Endothelial cell of umbilical vein (primary cell): ENCODE data around the gene CDK9. TPM values are rescaled to one million over a fixed set of nuclear protein-coding genes. Genes with fewer than 3 reads are reported as not detected.

ENCODE experiments used
- BruUV-seq: library from RNA; stranded (reverse); fragments of 400-500 nt; replicated peaks from 2 replicates; lab custom pipeline; 2021; lab: Mats Ljungman, UMichigan
- CTCF ChIA-PET: fragments of 300-600, 350-600 bp; sonication (Branson Sonifier 250); formaldehyde crosslinking; loops from one replicate; lab custom pipeline; 2021; ENCODE audit warnings: antibody characterized with exemption, inconsistent platforms; lab: Charles Lee
- POLR2A ChIA-PET: fragments of 300-600, 350-600 bp; sonication (Branson Sonifier 250); formaldehyde crosslinking; loops from one replicate; lab custom pipeline; 2021; ENCODE audit warnings: antibody characterized with exemption, inconsistent platforms; lab: Charles Lee
- DNase-seq: peaks from one replicate; pipeline ENCODE4 v3.0.0-alpha.2; 2011; ENCODE audit warnings: low read depth, low spot score
- FAIRE-seq: peaks from 2 replicates; lab custom pipeline; 2011; peaks lifted over from hg19 to GRCh38; lab: Jason Lieb, UNC
- H2AFZ ChIP-seq: 2 replicates; pipeline ENCODE4 v1.6.0; 2012; ENCODE audit warnings: low read depth, low read length, control low read depth, inconsistent platforms
- H3K27ac ChIP-seq: 2 replicates; pipeline ENCODE4 v1.5.1; 2011; ENCODE audit warnings: low read depth, mild to moderate bottlenecking, control low read depth, low read length, moderate library complexity; ENCODE audit not compliant: insufficient read depth
- H3K27me3 ChIP-seq, 2 experiments: 2 replicates each; pipeline versions ENCODE4 v1.6.0 to v1.6.1; 2011; ENCODE audit warnings: low read length in 2 of 2, mixed read lengths in 1 of 2; ENCODE audit not compliant: control insufficient read depth in 2 of 2, insufficient read depth in 2 of 2
- H3K36me3 ChIP-seq, 2 experiments: 2 replicates in 1 of 2; 3 replicates in 1 of 2; pipeline ENCODE4 v1.5.1; 2011; ENCODE audit warnings: low read length in 2 of 2, mild to moderate bottlenecking in 1 of 2, moderate library complexity in 1 of 2; ENCODE audit not compliant: control insufficient read depth in 2 of 2, insufficient read depth in 2 of 2; ENCODE audit errors: extremely low read depth in 1 of 2
- H3K4me1 ChIP-seq: 3 replicates; pipeline ENCODE4 v1.5.1; 2011; ENCODE audit warnings: mild to moderate bottlenecking, low read length; ENCODE audit not compliant: control insufficient read depth, insufficient read depth; ENCODE audit errors: extremely low read depth
- H3K4me2 ChIP-seq: 2 replicates; pipeline ENCODE4 v1.6.1; 2011; ENCODE audit warnings: low read length, control low read depth, mixed read lengths; ENCODE audit not compliant: insufficient read depth
- H3K4me3 ChIP-seq, 3 experiments: fragments of 200-600 bp in 1 of 3; sonication (generic), shearing (Covaris generic) in 1 of 3; replicated peaks in 1 of 3; 2 replicates each; pipeline ENCODE4 v1.5.1; 2011 to 2016; ENCODE audit warnings: control low read depth in 3 of 3, low read length in 3 of 3, mild to moderate bottlenecking in 2 of 3, inconsistent platforms in 1 of 3, low read depth in 1 of 3, moderate library complexity in 1 of 3; ENCODE audit not compliant: insufficient read depth in 1 of 3
- H3K79me2 ChIP-seq: 2 replicates; pipeline ENCODE4 v1.6.0; 2012; ENCODE audit warnings: low read length, inconsistent platforms; ENCODE audit not compliant: control insufficient read depth, insufficient read depth
- H3K9ac ChIP-seq: replicated peaks from 2 replicates; pipeline ENCODE3; 2011; ENCODE audit warnings: low read length, control low read depth; ENCODE audit not compliant: insufficient read depth; ENCODE audit errors: extremely low read depth
- H3K9me1 ChIP-seq: replicated peaks from 3 replicates; pipeline ENCODE4 v1.6.0; 2011; ENCODE audit warnings: mild to moderate bottlenecking, low read length; ENCODE audit not compliant: control insufficient read depth, insufficient read depth; ENCODE audit errors: extremely low read depth
- H3K9me3 ChIP-seq: replicated peaks from 2 replicates; pipeline ENCODE4 v1.5.1; 2012; ENCODE audit warnings: low read length, inconsistent platforms; ENCODE audit not compliant: control insufficient read depth, insufficient read depth
- H4K20me1 ChIP-seq: replicated peaks from 2 replicates; pipeline ENCODE3; 2011; ENCODE audit warnings: mild to moderate bottlenecking, low read length; ENCODE audit not compliant: control insufficient read depth, insufficient read depth; ENCODE audit errors: extremely low read depth
- FOS ChIP-seq: IDR thresholded peaks from 2 replicates; pipeline ENCODE4 v1.6.1; 2011; ENCODE audit warnings: mild to moderate bottlenecking, low read length, moderate library complexity, borderline replicate concordance; ENCODE audit not compliant: insufficient read depth
- MYC ChIP-seq: IDR thresholded peaks from one replicate; pipeline ENCODE4 v1.6.1; 2011; ENCODE audit warnings: mild to moderate bottlenecking, low read depth, low read length
- dilution Hi-C: fragments of 300-500 bp; cut with MboI; formaldehyde crosslinking; loops from one replicate; pipeline ENCODE4 v1.15.0; 2019; ENCODE audit warnings: low sequenced_read_pairs; ENCODE audit not compliant: extremely low pct_ligation_motif_present
- intact Hi-C: fragments of 100-400 bp; cut with micrococcal nuclease; formaldehyde crosslinking; loops from one replicate; pipeline ENCODE4 v1.10.0; 2022
- polyA plus RNA-seq, 4 experiments: library from polyadenylated mRNA; depleted of rRNA in 3 of 4; stranded (reverse) in 3 of 4; unstranded in 1 of 4; fragments of >200 nt; gene quantifications; 2 replicates each; pipeline versions ENCODE4 v1.2.1 to v1.2.3, GENCODE V29; 2011 to 2012; ENCODE audit warnings: missing spikeins in 1 of 4
- total RNA-seq: library from RNA; stranded (reverse); gene quantifications from 2 replicates; pipeline ENCODE4 v1.2.3, GENCODE V29; 2021
- TF ChIP-seq, protein P1 (sequence below), 2 donors: IDR thresholded peaks; 1 replicate in 1 of 2; 2 replicates in 1 of 2; pipeline ENCODE4 v1.5.1; 2011; ENCODE audit warnings: low read length in 2 of 2, mild to moderate bottlenecking in 2 of 2, moderate library complexity in 2 of 2, control low read depth in 1 of 2, inconsistent platforms in 1 of 2, low read depth in 1 of 2; ENCODE audit not compliant: insufficient read depth in 1 of 2; ENCODE audit errors: extremely low read depth in 1 of 2
- TF ChIP-seq, protein P2 (sequence below): IDR thresholded peaks from 2 replicates; pipeline ENCODE4 v1.6.1; 2011; ENCODE audit not compliant: insufficient read depth, insufficient read length

The CDK9 gene
- total and polyA plus RNA-seq, 2 donors (not counting 3 experiments of a cell fraction or from before 2014, with no cell fraction given) = 92.2 to 124 TPM

DNA sequence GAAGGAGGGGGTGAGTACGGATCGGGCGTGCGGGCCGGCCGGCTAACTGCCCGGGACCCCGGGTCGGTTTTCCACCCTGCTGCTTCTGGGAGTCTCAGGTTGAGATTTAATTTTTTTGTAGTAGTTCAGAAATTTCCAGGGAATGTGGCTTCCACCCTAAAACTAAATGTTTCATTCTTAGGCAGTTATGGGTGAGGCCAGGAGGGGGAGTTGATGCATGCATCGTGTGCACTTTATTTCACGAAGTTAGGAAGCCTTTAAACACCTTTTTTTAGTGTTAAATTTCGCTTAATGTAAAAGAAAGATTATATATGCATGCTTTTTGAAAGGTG, 905 bp downstream of the CDK9 start:
- Histone ChIP-seq H3K9me1 (no peaks in the 10 kb centered on the region), H3K36me3 (peaks cover 38 to 39% of the 10 kb centered on the region in 2 experiments), H3K27me3 (no peaks in the 10 kb centered on the region), H2AFZ (no peak overlapping the region), H3K4me1 (peaks cover 38% of the 10 kb centered on the region), H3K4me3 (peak overlapping the region; percentile 42 to 89 (median 79)), H3K9ac (peak overlapping the region; percentile 59), H3K4me2 (peak overlapping the region; percentile 71), H3K27ac (peak overlapping the region; percentile 42), H3K79me2 (peaks cover 52% of the 10 kb centered on the region), H4K20me1 (no peaks in the 10 kb centered on the region), H3K9me3 (no peaks in the 10 kb centered on the region)
- CTCF ChIA-PET = interaction anchor here (1.1 to 7.2 kb wide), 2 partner anchors 58 to 83 kb away, joined by 3 to 58 read pairs; no protein-coding TSS in a partner anchor
- peak; percentile 44 for DNase-seq
- no TSS peak for BruUV-seq
- TF ChIP-seq MYC = no peak
- TF ChIP-seq, protein P1, sequence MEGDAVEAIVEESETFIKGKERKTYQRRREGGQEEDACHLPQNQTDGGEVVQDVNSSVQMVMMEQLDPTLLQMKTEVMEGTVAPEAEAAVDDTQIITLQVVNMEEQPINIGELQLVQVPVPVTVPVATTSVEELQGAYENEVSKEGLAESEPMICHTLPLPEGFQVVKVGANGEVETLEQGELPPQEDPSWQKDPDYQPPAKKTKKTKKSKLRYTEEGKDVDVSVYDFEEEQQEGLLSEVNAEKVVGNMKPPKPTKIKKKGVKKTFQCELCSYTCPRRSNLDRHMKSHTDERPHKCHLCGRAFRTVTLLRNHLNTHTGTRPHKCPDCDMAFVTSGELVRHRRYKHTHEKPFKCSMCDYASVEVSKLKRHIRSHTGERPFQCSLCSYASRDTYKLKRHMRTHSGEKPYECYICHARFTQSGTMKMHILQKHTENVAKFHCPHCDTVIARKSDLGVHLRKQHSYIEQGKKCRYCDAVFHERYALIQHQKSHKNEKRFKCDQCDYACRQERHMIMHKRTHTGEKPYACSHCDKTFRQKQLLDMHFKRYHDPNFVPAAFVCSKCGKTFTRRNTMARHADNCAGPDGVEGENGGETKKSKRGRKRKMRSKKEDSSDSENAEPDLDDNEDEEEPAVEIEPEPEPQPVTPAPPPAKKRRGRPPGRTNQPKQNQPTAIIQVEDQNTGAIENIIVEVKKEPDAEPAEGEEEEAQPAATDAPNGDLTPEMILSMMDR (IDR thresholded peaks at IDR 0.05; ENCODE audit: extremely low read depth in 1 of 2, insufficient read depth in 1 of 2, low read depth in 1 of 2, low read length in 2 of 2) = peak; percentile 10 to 30
- FAIRE-seq = no peak
- intact Hi-C loops = loop anchor here (1.0 to 5.0 kb wide), 2 partner anchors 17 to 269 kb away; no protein-coding TSS in a partner anchor
- POLR2A ChIA-PET = no interaction called here
- dilution Hi-C loops = no loop called here

DNA sequence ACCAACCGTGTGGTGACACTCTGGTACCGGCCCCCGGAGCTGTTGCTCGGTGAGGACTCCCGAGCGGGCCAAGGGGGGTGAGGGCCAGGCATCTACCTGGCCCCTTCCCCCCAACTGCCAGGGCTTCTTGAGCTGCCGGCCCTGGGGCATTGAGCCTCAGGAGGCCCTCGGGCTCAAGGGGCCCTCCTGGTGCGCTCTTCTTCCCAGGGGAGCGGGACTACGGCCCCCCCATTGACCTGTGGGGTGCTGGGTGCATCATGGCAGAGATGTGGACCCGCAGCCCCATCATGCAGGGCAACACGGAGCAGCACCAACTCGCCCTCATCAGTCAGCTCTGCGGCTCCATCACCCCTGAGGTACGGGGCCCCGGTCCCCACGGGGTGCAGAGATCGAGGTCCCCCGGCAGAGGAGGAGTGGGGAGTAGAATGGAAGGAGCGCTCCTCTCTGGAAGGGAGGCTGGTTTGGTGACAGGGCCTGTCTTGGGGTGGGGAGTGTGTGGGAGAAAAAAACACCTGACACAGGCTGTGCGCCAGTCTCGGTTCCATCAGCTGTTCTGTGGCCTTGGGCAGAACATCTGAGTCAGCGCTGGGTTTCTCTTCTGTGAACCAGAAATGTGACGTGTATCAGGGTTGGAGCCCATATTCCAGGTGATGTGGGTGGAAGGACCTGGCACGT, 2.6 kb downstream of the CDK9 start:
- dilution Hi-C loops = no loop called here

More for the DNA sequence above, 2.6 kb downstream of the CDK9 start:
- Histone ChIP-seq H3K9me1 (no peaks in the 10 kb centered on the region), H3K36me3 (peaks cover 40 to 43% of the 10 kb centered on the region in 2 experiments), H3K4me3 (no peak overlapping the region), H2AFZ (no peak overlapping the region), H3K79me2 (peaks cover 52% of the 10 kb centered on the region), H3K27ac (no peak overlapping the region), H3K4me2 (no peak overlapping the region), H3K4me1 (peaks cover 28% of the 10 kb centered on the region), H4K20me1 (no peaks in the 10 kb centered on the region), H3K9ac (no peak overlapping the region), H3K27me3 (no peaks in the 10 kb centered on the region), H3K9me3 (no peaks in the 10 kb centered on the region)
- DNase-seq = no peak
- no TSS peak for BruUV-seq
- no peak for FAIRE-seq
- TF ChIP-seq FOS = no peak
- TF ChIP-seq, protein P2, sequence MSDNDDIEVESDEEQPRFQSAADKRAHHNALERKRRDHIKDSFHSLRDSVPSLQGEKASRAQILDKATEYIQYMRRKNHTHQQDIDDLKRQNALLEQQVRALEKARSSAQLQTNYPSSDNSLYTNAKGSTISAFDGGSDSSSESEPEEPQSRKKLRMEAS = no peak
- CTCF ChIA-PET = interaction anchor here (1.6 to 7.2 kb wide), 2 partner anchors 54 to 81 kb away, joined by 5 to 58 read pairs; partner anchors contain the start of gene TOR2A
- POLR2A ChIA-PET = no interaction called here
- intact Hi-C loops = loop anchor here (5.0 kb wide), 1 partner anchor 271 kb away; no protein-coding TSS in a partner anchor
